ENCODE data around the gene NETO2. TPM values are rescaled to one million over a fixed set of nuclear protein-coding genes. Genes with fewer than 3 reads are reported as not detected.

Gene NETO2
- total and polyA plus RNA-seq, 8 donors = 9.7 to 49.9 (median 43.0) TPM

GRCh38 chr16:47049901-47050583 is 93.7 kb downstream of the NETO2 start:
- H3K27ac ChIP-seq = no peak overlapping the region
- H3K27me3 ChIP-seq = no peaks in the 10 kb centered on the region
- no peaks in the 10 kb centered on the region for H3K36me3 ChIP-seq
- no peak overlapping the region for H3K4me3 ChIP-seq
- no peak for TF ChIP-seq CTCF (IDR thresholded peaks at IDR 0.05)
- ATAC-seq = no peak
- peaks cover 0 to 3% of the 10 kb centered on the region in 2 donors for H3K4me1 ChIP-seq
- no peak for DNase-seq
- no peaks in the 10 kb centered on the region for H3K9me3 ChIP-seq
- intact Hi-C loops (cut with DNase I) = no loop called here

GRCh38 chr16:47047524-47048203 is 96.1 kb downstream of the NETO2 start:
- no peak overlapping the region for H3K4me3 ChIP-seq
- no peak for ATAC-seq
- peaks cover 0 to 6% of the 10 kb centered on the region in 2 donors for H3K4me1 ChIP-seq
- H3K27ac ChIP-seq = no peak overlapping the region
- intact Hi-C loops (cut with DNase I) = no loop called here
- H3K36me3 ChIP-seq = no peaks in the 10 kb centered on the region
- TF ChIP-seq CTCF (IDR thresholded peaks at IDR 0.05) = no peak
- no peaks in the 10 kb centered on the region for H3K9me3 ChIP-seq
- no peaks in the 10 kb centered on the region for H3K27me3 ChIP-seq
- no peak for DNase-seq

- Histone ChIP-seq H3K9me3 (no peaks in the 10 kb centered on the region), H3K36me3 (no peaks in the 10 kb centered on the region), H3K4me1 (peaks cover 0 to 6% of the 10 kb centered on the region in 2 donors), H3K27ac (no peak overlapping the region), H3K4me3 (no peak overlapping the region), H3K27me3 (no peaks in the 10 kb centered on the region)
- TF ChIP-seq CTCF (IDR thresholded peaks at IDR 0.05) = no peak
- intact Hi-C loops (cut with DNase I) = no loop called here
- ATAC-seq = no peak
- no peak for DNase-seq
Observed at GRCh38 chr16:47046726-47047523, 96.8 kb downstream of the NETO2 start.

- intact Hi-C loops (cut with DNase I) = no loop called here
- DNase-seq (no peak), ATAC-seq (peak; percentile 32)
Observed at GRCh38 chr16:47045459-47045858, 98.3 kb downstream of the NETO2 start.

More at GRCh38 chr16:47045459-47045858, 98.3 kb downstream of the NETO2 start:
- Histone ChIP-seq H3K36me3 (no peaks in the 10 kb centered on the region), H3K4me1 (peaks cover 0 to 6% of the 10 kb centered on the region in 2 donors), H3K27me3 (no peaks in the 10 kb centered on the region), H3K4me3 (no peak overlapping the region), H3K27ac (no peak overlapping the region), H3K9me3 (no peaks in the 10 kb centered on the region)
- TF ChIP-seq CTCF (IDR thresholded peaks at IDR 0.05) = no peak
